ENCODE results near the gene HERC2. TPM values are rescaled to one million over a fixed set of nuclear protein-coding genes. Genes with fewer than 3 reads are reported as not detected.
"Not testable (repeated sequence)": the region's sequence is repeated elsewhere in the genome, so short reads cannot be mapped to it uniquely, and the experiment has no call there.

The HERC2 gene
- total and polyA plus RNA-seq, 4 donors, result 17.9 to 76.0 (median 39.8) TPM

GRCh38 chr15:28219116-28219515 lies 102.9 kb downstream of the HERC2 start:
- TF ChIP-seq CTCF (IDR thresholded peaks at IDR 0.05; ENCODE audit: control extremely low read depth, extremely low read depth), result no peak
- Histone ChIP-seq H3K9me3 (ENCODE audit: control insufficient read depth in 4 of 4, insufficient read depth in 3 of 4, low read length in 3 of 4) (no peaks in the 10 kb centered on the region), H3K36me3 (ENCODE audit: control insufficient read depth in 4 of 4, insufficient read depth in 4 of 4, low read length in 4 of 4) (peaks cover 7 to 27% (median 11%) of the 10 kb centered on the region in 4 donors), H3K4me1 (ENCODE audit: control insufficient read depth in 5 of 5, insufficient read depth in 5 of 5, low read length in 5 of 5) (no peaks in the 10 kb centered on the region), H3K27ac (ENCODE audit: low read depth in 1 of 2, low read length in 1 of 2) (no peak overlapping the region), H3K4me3 (no peak overlapping the region), H3K9ac (ENCODE audit: insufficient read depth in 1 of 2, low read length in 2 of 2) (no peak overlapping the region), H3K27me3 (ENCODE audit: control insufficient read depth in 3 of 3, insufficient read depth in 3 of 3, low read length in 2 of 3) (no peaks in the 10 kb centered on the region)
- 90 to 95% methylated on average over 10 of the region's 10 CpGs for WGBS, 2 donors
- ATAC-seq (ENCODE audit: insufficient read depth, low FRiP score) (no peak), DNase-seq (no peak)

DNA sequence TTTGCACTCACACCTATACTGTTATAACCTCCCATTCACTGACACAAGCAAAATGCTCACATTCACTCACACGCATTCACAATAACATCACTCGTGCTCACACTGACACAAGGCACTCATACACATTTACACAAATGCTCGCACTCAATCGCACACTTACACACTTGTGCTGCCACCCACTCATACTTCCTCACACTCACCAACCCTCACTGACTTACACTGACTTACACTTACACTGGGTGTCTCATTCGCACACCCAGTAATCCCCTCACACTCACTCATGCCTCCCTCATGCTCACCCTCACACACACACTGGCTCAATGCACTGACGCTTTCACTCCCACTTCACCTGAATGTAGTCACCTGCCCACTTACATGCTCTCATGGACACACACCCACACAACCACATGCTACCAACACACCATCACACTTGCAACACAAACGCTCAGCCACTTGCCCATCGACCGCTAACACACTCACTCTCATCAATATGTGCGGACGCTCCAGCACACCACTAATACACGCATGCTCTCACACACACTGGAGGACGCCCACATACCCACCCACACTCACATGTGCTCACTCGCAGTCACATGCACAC lies 104.9 kb downstream of the HERC2 start:
- not testable (repeated sequence) for H3K27ac ChIP-seq (ENCODE audit: low read depth in 1 of 2, low read length in 1 of 2); H3K9me3 ChIP-seq (ENCODE audit: control insufficient read depth in 4 of 4, insufficient read depth in 3 of 4, low read length in 3 of 4); H3K4me3 ChIP-seq; ATAC-seq (ENCODE audit: insufficient read depth, low FRiP score); H3K4me1 ChIP-seq (ENCODE audit: control insufficient read depth in 5 of 5, insufficient read depth in 5 of 5, low read length in 5 of 5); H3K27me3 ChIP-seq (ENCODE audit: control insufficient read depth in 3 of 3, insufficient read depth in 3 of 3, low read length in 2 of 3); H3K9ac ChIP-seq (ENCODE audit: insufficient read depth in 1 of 2, low read length in 2 of 2); DNase-seq
- WGBS, 2 donors, result 96 to 98% methylated on average over 13 to 14 of the region's 14 CpGs
- H3K36me3 ChIP-seq (ENCODE audit: control insufficient read depth in 4 of 4, insufficient read depth in 4 of 4, low read length in 4 of 4), result peaks cover 8 to 26% (median 14%) of the 10 kb centered on the region in 4 donors

DNA sequence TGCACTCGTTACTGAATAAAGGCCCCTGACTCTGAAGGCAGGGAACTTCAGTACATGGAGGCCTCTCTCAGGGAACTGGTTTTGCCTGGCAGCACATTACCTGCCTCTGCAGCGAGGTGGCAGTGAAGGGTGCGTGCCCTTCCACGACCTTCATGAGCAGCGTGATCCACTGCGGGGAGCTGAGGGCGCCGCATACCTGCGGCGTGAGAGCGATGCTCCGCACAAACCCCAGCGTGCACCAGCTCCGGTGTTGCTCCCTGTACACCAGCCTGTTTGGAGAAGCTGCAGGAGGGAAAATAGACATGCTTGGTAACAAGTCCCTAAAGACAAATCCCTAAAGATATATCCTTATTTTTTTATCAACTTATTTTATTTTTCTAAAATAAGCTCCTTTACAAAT lies 106.5 kb downstream of the HERC2 start:
- H3K9me3 ChIP-seq (ENCODE audit: control insufficient read depth in 4 of 4, insufficient read depth in 3 of 4, low read length in 3 of 4); H3K9ac ChIP-seq (ENCODE audit: insufficient read depth in 1 of 2, low read length in 2 of 2); H3K4me3 ChIP-seq; H3K27me3 ChIP-seq (ENCODE audit: control insufficient read depth in 3 of 3, insufficient read depth in 3 of 3, low read length in 2 of 3); H3K4me1 ChIP-seq (ENCODE audit: control insufficient read depth in 5 of 5, insufficient read depth in 5 of 5, low read length in 5 of 5); H3K27ac ChIP-seq (ENCODE audit: low read depth in 1 of 2, low read length in 1 of 2); ATAC-seq (ENCODE audit: insufficient read depth, low FRiP score); DNase-seq: not testable (repeated sequence)
- peaks cover 8 to 27% (median 14%) of the 10 kb centered on the region in 4 donors for H3K36me3 ChIP-seq (ENCODE audit: control insufficient read depth in 4 of 4, insufficient read depth in 4 of 4, low read length in 4 of 4)
- WGBS, 2 donors, result 95 to 96% methylated on average over 14 of the region's 14 CpGs

DNA sequence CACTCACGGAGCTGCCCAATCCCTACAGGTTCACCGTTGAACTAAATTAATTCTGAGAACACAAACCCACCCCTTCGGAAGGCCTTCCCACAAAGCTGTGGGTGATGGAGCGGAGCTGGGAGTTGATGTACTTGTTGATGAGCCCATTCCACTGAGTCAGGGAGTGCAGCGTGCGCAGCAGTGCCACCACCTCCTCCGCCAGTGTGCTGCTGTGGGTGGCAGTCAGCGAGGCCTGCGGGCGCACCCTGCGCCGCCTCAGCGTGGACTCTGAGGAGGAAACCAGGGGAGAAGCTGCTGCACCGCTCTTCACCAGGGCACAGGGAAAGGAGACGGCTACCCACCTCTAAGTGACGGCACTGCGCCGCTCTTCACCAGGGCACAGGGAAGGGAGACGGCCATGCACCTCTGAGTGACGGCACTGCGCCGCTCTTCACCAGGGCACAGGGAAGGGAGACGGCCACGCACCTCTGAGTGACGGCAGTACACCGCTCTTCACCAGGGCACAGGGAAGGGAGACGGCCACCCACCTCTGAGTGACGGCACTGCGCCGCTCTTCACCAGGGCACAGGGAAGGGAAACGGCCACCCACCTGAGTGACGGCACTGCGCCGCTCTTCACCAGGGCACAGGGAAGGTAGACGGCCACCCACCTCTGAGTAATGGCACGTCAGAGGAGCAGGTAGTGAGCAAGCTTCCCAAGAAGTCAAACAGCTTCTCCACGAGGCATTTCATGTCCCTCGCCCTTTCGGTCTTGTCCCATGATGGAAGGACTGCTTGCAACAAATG lies 107.8 kb downstream of the HERC2 start:
- H3K9me3 ChIP-seq (ENCODE audit: control insufficient read depth in 4 of 4, insufficient read depth in 3 of 4, low read length in 3 of 4); DNase-seq; ATAC-seq (ENCODE audit: insufficient read depth, low FRiP score); H3K4me1 ChIP-seq (ENCODE audit: control insufficient read depth in 5 of 5, insufficient read depth in 5 of 5, low read length in 5 of 5); H3K4me3 ChIP-seq; H3K27ac ChIP-seq (ENCODE audit: low read depth in 1 of 2, low read length in 1 of 2); H3K9ac ChIP-seq (ENCODE audit: insufficient read depth in 1 of 2, low read length in 2 of 2); H3K27me3 ChIP-seq (ENCODE audit: control insufficient read depth in 3 of 3, insufficient read depth in 3 of 3, low read length in 2 of 3): not testable (repeated sequence)
- peaks cover 3 to 15% (median 9%) of the 10 kb centered on the region in 4 donors for H3K36me3 ChIP-seq (ENCODE audit: control insufficient read depth in 4 of 4, insufficient read depth in 4 of 4, low read length in 4 of 4)
- WGBS, 2 donors, result 96 to 97% methylated on average over 39 of the region's 39 CpGs

DNA sequence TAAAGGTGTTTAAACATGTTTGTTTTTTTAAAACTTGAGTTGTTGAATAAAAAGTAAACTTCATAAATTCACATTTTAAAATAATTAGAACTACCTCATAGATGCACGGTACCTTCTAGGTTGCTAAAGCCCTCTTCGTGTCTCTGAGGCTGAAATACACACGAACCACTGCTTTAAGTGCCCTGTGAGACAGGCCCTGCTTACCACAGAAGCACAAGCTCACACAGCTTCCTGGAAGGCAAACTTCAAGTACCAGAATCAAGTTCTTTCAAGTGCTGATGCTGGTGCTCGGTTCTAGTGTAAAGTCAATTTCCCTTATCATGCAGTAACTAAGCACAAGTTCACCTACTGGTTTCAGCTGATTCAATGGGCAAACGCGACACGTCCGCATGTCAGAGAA lies 108.6 kb downstream of the HERC2 start:
- H3K27ac ChIP-seq (ENCODE audit: low read depth in 1 of 2, low read length in 1 of 2); H3K27me3 ChIP-seq (ENCODE audit: control insufficient read depth in 3 of 3, insufficient read depth in 3 of 3, low read length in 2 of 3); ATAC-seq (ENCODE audit: insufficient read depth, low FRiP score); H3K9me3 ChIP-seq (ENCODE audit: control insufficient read depth in 4 of 4, insufficient read depth in 3 of 4, low read length in 3 of 4); H3K4me1 ChIP-seq (ENCODE audit: control insufficient read depth in 5 of 5, insufficient read depth in 5 of 5, low read length in 5 of 5); H3K9ac ChIP-seq (ENCODE audit: insufficient read depth in 1 of 2, low read length in 2 of 2); H3K4me3 ChIP-seq: not testable (repeated sequence)
- H3K36me3 ChIP-seq (ENCODE audit: control insufficient read depth in 4 of 4, insufficient read depth in 4 of 4, low read length in 4 of 4), result peaks cover 3 to 17% (median 6%) of the 10 kb centered on the region in 4 donors
- peak in 1 of 3 donors; percentile 15 for DNase-seq
- 69 to 85% methylated on average over 5 of the region's 8 CpGs for WGBS, 2 donors
